ENCODE data around the gene NUP133. TPM values are rescaled to one million over a fixed set of nuclear protein-coding genes. Genes with fewer than 3 reads are reported as not detected.

Gene NUP133
- total and polyA plus RNA-seq, 10 of the 15 experiments (the other 5 are each of a cell fraction or from before 2014, with no cell fraction given) = 10.9 to 45.4 (median 29.2) TPM

DNA sequence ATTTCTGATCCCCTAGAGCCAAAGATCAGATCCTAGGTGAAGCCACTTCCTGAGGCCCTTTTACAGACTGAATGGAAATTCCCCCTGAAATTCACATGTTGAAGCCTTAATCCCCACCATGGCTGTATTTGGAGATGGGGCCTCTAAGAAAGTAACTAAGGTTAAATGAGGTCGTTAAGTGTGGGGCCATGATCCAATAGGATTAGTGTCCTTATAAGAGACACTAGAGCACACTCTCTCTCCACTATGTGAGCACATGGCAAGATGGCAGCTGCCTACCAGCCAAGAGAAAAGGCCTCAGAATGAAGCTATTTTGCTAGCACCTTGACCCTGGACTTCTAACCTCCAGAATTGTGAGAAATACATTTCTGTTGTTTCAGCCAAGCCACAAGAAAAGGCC is 36.4 kb upstream of the NUP133 start (continued):
- TF ChIP-seq, protein P1, sequence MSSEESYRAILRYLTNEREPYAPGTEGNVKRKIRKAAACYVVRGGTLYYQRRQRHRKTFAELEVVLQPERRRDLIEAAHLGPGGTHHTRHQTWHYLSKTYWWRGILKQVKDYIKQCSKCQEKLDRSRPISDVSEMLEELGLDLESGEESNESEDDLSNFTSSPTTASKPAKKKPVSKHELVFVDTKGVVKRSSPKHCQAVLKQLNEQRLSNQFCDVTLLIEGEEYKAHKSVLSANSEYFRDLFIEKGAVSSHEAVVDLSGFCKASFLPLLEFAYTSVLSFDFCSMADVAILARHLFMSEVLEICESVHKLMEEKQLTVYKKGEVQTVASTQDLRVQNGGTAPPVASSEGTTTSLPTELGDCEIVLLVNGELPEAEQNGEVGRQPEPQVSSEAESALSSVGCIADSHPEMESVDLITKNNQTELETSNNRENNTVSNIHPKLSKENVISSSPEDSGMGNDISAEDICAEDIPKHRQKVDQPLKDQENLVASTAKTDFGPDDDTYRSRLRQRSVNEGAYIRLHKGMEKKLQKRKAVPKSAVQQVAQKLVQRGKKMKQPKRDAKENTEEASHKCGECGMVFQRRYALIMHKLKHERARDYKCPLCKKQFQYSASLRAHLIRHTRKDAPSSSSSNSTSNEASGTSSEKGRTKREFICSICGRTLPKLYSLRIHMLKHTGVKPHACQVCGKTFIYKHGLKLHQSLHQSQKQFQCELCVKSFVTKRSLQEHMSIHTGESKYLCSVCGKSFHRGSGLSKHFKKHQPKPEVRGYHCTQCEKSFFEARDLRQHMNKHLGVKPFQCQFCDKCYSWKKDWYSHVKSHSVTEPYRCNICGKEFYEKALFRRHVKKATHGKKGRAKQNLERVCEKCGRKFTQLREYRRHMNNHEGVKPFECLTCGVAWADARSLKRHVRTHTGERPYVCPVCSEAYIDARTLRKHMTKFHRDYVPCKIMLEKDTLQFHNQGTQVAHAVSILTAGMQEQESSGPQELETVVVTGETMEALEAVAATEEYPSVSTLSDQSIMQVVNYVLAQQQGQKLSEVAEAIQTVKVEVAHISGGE (CRISPR knock-in tag; IDR thresholded peaks at IDR 0.05) = no peak
- no peak for TF ChIP-seq GATAD2B (conservative IDR thresholded peaks at IDR 0.05; ENCODE audit: low read depth)
- TF ChIP-seq, protein P2, sequence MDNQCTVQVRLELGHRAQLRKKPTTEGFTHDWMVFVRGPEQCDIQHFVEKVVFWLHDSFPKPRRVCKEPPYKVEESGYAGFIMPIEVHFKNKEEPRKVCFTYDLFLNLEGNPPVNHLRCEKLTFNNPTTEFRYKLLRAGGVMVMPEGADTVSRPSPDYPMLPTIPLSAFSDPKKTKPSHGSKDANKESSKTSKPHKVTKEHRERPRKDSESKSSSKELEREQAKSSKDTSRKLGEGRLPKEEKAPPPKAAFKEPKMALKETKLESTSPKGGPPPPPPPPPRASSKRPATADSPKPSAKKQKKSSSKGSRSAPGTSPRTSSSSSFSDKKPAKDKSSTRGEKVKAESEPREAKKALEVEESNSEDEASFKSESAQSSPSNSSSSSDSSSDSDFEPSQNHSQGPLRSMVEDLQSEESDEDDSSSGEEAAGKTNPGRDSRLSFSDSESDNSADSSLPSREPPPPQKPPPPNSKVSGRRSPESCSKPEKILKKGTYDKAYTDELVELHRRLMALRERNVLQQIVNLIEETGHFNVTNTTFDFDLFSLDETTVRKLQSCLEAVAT (IDR thresholded peaks at IDR 0.05) = no peak
- TF ChIP-seq SREBF1 (IDR thresholded peaks at IDR 0.05; ENCODE audit: low read length) = no peak
- no peak for TF ChIP-seq POU2F2 (IDR thresholded peaks at IDR 0.05; ENCODE audit: borderline replicate concordance, low read depth, low read length)
- TF ChIP-seq ZZZ3 (IDR thresholded peaks at IDR 0.05; ENCODE audit: control insufficient read depth, insufficient read length, low read depth) = no peak
- TF ChIP-seq STAT3 (IDR thresholded peaks at IDR 0.05; ENCODE audit: low read depth, low read length) = no peak
- no peak for TF ChIP-seq RUNX3 (IDR thresholded peaks at IDR 0.05; ENCODE audit: low read length)
- TF ChIP-seq TARDBP (IDR thresholded peaks at IDR 0.05; ENCODE audit: borderline replicate concordance) = no peak
- TF ChIP-seq, protein P3, sequence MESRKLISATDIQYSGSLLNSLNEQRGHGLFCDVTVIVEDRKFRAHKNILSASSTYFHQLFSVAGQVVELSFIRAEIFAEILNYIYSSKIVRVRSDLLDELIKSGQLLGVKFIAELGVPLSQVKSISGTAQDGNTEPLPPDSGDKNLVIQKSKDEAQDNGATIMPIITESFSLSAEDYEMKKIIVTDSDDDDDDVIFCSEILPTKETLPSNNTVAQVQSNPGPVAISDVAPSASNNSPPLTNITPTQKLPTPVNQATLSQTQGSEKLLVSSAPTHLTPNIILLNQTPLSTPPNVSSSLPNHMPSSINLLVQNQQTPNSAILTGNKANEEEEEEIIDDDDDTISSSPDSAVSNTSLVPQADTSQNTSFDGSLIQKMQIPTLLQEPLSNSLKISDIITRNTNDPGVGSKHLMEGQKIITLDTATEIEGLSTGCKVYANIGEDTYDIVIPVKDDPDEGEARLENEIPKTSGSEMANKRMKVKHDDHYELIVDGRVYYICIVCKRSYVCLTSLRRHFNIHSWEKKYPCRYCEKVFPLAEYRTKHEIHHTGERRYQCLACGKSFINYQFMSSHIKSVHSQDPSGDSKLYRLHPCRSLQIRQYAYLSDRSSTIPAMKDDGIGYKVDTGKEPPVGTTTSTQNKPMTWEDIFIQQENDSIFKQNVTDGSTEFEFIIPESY (IDR thresholded peaks at IDR 0.05) = no peak
